Eye (tissue), 1 donor: ENCODE measurements around the gene ZNF800.
A peak's percentile ranks its signal among the peaks of the same experiment; 100 is the strongest.
"Not testable (repeated sequence)": the region's sequence is repeated elsewhere in the genome, so short reads cannot be mapped to it uniquely, and the experiment has no call there.

Source experiments
- DNase-seq: peaks from one replicate; pipeline ENCODE4 v3.0.0-alpha.2; 2015

Gene ZNF800

DNA sequence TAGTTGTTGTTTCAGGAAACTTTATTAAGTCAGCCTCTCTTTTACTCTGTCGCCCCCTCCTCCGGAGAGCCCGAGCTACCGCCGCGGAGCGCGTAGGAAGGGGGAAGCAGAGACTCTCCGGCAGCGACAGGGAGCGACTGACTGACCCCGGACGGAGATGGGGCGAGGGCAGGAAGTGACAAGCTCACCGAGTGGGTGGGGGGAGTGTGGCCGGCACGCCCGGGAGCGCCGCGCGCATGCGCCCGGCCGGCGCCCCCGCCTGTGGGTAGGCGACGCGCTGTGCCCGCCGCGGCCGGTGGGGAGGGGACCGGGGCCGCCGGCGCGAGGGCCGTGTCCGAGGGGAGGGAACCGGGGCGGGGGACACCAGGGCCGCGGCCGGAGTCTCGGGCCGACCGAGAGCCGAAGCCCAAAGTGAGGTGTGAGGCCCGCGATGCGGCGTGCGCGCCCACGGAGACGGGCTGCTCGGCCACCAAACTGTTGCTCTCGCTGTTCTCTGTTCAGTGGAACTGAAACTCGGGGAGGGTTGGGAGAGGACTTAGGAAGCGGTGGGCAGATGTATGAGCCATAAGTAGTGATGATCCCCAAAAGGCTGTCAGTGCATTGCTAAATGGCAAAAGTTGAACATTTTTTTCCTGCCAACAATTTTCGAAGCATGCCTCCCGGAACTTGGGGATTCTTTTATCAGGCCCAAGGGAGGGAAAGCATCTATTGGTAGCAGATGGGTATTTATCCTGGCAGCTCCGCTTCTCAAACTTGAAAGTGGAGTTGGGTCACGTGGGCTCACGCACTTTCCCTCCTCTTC lies at the start of gene ZNF800:
TSS of gene ZNF800 (minus strand) at position 143 of the 802 bp plus-strand sequence. CDS start 1,151 bp downstream, outside the sequence.
- peak; percentile 94 for DNase-seq

DNA sequence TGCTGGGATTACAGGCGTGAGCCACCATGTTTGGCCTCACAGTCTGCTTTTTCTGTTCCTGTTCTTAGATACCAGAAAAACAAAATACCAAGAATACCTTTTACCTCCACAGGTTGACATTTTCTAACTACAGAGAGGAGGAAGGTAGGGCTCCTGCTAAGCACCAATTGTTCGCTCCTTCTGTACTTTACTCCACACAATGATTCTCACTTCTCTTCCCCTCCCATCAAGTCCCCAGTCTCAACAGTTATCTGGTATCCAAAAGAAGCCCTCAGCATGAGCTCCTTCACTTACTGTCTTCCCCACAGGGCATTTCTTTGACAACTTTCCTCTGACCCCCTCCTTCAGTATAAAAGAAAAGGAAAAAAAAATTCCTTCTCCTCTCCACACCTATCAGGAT lies 47.7 kb upstream of the ZNF800 start:
- no peak for DNase-seq

DNA sequence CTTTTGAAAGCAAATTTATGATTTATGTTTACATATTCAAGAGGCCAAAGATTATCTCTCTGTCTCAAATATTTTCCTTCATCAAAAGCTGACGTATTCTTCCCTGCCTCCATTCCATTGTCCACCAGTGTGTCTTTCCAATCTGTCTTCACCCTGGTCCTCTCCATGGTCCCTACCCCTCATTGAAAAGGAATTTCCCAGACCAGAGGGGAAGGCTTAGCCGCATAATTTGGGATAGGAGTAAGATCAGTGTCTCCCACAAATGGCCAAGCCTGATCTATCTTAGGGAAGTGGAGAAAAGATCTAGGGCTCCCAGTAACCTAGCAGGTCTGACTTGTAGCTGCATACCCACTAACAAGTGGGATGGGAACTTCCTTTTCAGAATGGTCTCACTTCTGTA lies 46.3 kb upstream of the ZNF800 start:
- no peak for DNase-seq

DNA sequence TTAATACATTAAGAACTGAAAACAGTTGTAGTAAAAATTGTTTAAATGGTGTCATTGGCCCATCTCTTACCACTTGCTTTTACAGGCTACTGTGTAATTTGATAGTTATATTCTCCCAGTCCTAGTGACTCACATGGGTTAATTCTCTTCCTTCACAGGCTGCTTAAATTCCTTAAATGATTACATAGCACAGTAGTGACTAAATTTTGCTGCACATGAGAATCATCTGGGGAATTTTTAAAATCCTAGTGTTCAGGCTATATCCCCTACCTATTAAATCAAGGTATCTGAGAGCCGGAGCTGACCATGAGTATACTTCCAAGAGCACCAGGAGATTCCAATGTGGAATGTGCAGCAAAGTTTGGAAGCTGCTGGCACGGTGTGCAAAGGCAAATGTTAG lies 45.3 kb upstream of the ZNF800 start:
- no peak for DNase-seq

DNA sequence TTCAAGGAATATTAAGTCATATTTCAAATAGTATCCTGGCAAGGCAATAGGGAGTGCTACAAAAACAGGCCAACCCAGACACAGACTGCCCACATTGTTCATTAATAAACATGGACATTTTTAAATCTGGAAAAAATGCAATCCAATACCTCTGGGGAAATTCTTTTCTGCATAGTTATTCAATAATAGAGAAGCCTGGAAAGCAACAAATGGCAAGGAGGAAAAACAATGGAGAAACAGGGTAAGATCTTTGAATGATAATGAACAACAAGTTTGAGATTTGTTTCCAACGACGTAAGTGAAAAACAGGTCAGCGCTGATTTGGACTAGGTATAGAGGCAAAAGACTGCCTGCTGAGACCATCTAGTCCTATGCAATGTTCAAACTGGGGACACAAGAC lies 44.7 kb upstream of the ZNF800 start:
- no peak for DNase-seq

- DNase-seq: not testable (repeated sequence)
Observed at GRCh38 chr7:127429281-127429680, 36.8 kb upstream of the ZNF800 start.

DNA sequence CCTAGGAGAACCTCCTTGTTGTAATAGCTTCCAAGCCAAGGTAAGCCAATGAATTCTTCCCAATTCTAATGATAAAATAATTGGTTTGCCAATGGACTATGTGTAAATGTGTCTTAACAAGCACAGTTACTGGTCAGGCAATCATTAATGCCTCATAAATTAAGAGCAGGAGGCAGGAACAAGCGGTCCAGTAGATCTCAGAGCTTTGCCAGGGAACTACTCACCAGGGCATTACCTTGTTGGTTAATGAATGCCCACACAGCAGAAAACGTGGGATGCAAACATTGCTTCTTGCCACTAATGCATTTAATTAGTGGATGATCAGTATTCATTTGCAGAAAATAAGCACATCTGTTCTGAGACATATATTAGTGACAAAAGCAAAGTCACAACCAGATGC lies 26.7 kb upstream of the ZNF800 start:
- no peak for DNase-seq

- no peak for DNase-seq
Observed at GRCh38 chr7:127418459-127418858, 26.0 kb upstream of the ZNF800 start.

- DNase-seq: no peak
Observed at GRCh38 chr7:127417346-127417745, 24.8 kb upstream of the ZNF800 start.

DNA sequence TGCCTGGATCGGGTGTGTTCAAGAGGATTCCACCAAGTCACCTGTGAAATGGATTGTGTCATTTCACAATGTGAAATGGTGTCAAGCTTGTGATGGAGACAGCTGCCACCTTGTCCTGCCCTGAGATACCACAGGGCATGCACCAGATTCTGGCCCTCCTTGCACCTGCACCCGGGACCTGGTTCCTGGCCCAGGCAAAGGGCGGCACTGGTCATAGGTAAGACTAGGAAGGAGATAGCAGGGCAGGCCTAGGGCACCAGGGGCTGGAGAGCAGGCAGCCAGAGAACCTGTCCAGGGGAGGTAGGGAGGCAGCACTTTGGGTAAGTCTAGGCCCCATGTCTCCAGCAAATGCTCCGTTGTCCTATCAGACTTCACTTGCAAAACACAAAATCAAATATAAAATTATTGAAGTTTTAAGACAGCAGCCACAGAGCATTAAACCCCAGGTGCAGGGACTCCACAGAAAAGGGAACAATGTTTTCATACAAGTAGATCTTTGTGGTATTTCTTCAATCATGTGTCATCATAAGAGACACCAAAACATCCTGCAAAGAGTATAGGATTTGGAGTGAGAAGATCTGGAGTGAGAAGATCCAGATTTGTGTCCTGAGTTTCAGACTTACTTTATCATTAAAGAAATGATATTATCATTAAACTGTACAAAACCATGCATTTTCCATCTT lies 22.7 kb upstream of the ZNF800 start:
- DNase-seq: no peak

DNA sequence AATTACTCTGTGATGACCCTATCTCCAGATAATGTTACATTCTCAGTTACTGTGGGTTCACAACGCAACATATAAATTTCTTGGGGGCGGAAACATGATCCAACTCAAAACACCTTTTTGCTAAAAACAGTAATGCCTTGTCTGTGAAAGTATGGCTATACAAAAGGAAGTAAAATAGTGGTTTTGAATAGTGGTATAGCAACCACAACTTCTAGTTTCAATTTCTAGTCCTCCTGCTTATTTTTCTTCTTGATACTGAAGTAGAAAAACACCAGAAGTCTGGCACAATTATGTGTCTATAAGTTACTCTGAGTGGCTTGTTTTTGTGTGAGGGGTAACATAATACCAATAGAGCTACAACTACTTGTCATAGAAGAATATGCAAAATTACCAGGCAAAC lies 21.5 kb upstream of the ZNF800 start:
- DNase-seq: no peak

DNA sequence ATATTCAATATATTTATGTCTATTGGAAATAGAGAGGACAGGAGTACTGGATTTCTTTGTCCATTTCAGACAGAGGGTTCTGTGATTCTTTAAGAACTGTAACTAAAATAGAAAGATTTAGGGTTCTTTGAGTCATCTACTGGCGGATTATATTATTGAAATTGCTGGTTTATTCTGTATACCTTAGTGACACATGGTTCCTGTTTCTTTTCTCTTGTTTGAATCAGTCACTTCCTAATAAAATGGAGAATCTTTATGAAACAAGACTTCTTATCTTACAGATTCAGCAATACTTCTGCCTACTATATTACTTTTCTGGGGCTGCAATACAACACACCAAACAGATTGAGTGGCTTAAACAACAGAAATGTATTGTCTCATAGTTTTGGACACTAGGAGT lies 20.8 kb upstream of the ZNF800 start:
- DNase-seq: no peak

GRCh38 chr7:127411176-127411575 lies 18.7 kb upstream of the ZNF800 start:
- DNase-seq: no peak

DNA sequence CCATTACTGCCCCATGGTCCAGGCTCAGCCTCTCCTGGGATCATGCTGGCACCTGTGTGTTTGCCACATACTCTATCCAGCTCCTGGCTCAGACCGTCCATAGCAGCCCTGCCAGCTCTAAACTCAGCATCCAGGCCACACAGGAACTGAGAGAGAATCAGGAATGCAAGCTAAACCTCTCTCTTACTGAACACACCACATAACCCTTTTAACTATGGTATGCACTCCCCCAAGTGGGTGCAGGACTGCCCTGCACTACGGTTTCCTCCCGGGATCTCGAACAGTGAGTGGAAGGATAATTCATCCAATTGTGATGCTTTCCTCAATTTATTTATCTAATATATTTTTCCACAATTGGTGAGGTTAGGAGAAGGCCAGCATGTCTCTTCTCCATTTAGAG lies 17.1 kb upstream of the ZNF800 start:
- no peak for DNase-seq

GRCh38 chr7:127404286-127405072 lies 12.0 kb upstream of the ZNF800 start:
- no peak for DNase-seq

DNA sequence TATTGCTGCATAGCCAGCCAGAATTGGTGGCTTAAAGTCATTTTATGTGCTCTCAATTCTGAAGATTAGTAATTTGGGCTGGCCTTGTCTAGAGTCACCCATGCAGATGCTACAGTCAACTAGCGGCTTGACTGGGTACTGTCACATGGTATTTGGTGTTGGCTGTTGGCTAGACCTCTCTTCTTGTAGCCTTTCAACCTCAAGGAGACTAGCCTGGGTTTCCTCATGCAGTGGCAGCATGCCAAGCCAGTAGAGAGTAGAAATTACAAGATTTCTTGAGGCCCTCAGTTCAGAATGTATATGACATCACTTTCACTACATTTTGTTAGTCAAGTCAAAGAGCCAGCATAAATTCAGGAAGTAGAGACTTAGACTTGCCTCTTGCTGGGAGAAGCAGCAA lies 3.7 kb upstream of the ZNF800 start:
- DNase-seq: peak; percentile 9

DNA sequence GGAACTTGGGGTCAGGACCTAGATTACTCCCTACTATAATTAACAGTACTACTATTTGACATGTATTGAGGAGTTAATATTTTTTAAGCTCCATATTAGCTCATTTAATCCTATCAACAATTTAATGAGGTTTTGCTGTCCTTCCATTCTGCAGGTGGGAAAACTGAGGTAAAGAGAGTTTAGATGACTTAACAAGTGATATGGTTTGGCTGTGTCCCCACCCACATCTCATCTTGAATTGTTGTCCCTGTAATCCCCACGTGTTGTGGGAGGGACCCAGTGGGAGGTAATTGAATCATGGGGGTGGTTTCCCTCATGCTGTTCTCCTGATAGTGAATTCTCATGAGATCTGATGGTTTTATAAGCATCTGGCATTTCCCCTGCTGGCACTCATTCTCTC lies 2.6 kb upstream of the ZNF800 start:
- not testable (repeated sequence) for DNase-seq

DNA sequence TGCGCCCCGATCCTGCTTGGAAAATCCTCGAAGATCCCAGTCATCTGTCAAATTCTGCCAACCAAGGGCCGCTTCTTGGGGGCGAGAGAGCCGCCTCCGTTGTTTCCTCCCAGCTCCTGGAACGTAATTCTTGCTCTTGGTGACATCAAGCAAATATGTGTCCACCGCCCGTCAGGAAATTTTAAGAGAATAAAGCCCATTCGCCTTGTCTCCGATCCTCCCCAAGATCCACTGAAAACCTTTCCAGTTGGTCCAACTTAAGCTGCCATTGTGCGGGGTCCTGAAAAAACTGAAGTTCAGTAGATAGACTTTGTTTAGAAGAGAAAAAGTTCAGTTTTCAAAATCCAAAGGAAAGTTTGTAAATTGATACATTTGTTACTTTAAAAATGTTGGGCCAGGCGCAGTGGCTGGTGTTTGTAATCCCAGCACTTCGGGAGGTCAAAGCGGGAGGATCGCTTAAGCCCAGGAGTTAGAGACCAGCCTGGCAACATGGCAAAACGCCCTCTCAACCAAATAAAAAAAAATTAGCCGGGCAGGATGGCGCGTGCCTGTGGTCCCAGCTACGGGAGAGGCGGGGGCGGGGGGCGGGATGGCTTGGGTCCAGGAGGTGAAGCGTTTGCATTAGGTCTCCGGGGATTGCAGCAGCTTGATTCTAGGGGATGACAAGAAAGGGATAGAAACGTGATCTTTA lies 1.0 kb upstream of the ZNF800 start:
- DNase-seq: no peak

DNA sequence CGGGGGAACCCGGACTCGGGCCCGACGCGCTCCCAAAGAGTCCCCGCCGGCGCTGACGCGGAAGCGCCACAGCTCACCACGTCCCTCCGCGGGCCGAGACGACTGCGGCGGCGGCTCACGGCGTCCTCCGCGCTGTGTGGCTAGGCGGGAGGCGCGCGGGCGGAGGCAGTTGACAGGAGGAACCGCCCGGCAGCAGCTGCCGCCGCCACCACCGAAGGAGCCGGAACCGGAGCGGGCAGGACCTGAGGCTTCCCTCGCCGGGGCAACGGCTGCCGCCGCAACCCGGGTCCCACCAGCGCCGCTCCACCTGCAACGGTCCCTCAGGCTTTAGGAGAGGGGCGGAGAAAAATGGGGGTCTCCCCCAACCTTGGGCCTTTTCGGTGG lies 334 bp downstream of the ZNF800 start:
- no peak for DNase-seq

DNA sequence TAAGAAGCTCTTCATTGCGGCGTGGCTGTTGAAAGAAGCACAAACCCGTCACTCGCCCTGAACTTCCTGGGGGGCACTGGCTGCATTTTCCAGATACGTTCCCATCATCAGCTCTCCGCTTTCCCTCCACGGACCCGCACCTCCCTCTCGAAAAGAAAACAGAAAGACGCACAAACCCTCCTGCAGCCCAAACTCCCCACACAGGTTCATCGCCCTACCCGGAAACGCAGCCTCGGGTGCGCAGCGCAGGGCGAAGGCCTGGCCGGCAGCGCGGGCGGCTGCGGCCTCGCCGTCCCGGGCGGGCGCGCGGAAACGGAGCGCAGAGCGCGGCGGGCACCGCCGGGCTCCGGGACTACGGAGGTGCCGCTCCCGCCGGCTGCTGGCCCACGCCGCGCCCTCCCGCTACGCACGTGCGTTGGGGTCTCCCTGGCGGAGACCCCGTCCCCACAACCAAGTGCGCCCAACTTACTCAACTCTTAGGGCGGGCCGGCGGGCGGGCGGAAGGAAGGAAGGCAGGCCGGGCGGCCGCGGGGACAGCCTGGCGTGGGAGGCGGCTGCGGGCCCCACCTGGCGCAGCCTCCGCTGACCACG lies 822 bp downstream of the ZNF800 start:
- DNase-seq: peak; percentile 63

GRCh38 chr7:127390817-127391590 lies 1.5 kb downstream of the ZNF800 start:
- no peak for DNase-seq
